GM18909 (cell line): ENCODE results near the gene PLTP.

Source experiments
- ATAC-seq: cut with Tn5 transposase; IDR thresholded peaks from one replicate; pipeline ENCODE4 v1.9.1; 2021; ENCODE audit warnings: mild to moderate bottlenecking; ENCODE audit not compliant: unreplicated experiment, poor library complexity

Gene PLTP

GRCh38 chr20:45921337-45922189 is 9.6 kb upstream of the PLTP start:
- ATAC-seq = no peak

DNA sequence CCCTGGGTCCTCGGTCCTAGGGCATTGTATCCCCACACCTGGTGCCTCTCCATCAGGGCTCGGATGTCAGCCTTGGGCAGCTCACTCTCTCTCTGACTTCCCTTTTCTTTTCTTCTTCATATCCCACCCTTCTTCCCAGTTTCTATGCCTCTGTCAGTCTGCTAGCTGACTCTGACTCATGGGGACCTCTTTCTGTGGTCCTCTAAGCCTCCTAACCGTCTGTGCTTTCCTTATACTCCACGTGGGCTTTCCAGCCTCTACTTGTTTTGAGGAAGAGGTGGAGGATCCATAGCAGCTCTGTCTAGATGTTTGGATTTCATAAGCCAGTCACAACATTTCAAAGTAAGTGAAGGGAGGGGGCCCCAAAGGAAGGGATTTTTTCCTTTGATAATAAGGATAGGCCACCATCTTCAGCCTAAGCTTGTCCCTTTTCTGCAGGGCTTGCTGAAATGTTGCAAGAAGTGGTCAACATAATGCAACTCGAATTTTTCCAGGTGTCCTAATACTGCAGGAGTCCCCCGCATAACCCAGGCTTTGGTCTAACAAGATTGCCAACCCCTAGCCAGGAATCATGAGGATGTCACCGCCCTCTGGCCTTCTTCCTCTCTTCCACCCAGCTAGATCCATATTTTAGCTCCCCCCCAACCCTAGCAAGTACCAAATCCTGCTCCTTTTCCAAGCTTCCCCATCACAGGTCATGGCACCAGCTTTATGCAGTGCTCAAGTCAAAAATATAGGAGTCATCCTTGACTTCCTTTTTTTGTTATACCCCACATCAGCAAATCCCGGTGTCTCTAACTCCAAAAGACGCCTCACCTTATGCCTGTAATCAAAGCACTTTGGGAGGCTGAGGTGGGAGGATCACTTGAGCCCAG is 8.7 kb upstream of the PLTP start:
- no peak for ATAC-seq

DNA sequence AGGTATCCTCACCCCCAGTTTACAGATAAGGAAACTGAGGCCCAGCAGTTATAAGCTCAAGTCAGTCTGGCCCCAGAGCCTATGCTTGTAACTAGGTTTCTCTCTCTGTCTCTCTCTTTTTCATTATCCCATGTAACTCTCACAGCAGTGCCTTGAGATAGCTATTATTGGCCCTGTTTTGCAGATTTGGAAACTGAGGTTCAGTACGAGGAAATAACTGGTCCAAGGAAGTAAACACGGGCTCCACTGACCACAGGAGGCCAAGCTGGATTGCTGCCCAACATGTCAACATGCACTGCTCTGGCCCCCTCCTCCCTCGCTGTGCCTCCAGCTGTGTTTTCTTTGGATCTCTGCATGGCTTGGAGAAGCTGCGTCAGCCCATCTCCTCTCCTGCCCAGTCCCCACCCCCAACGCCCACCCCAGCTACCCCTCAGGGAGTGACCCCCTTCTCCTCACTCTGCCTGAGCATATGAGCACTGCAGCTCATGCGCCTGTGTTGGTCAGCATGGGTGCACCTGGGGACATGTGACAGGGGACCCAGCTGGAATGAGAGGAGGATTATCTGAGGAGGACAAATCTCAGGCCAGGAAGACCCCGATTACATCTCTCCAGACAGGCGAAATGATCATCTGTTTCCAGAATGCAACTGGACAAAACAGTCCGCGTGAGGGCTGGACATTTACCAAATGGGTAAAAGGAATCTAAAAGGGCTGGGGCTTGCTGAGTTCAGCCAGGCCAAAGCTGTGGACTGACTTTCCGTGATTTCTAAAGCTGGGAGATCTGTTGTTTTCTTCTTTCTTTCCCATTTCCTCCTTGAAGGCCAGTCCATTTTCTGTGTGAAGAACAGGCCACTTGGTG is 7.8 kb upstream of the PLTP start:
- no peak for ATAC-seq

- ATAC-seq = no peak
Observed at GRCh38 chr20:45918779-45919537, 7.0 kb upstream of the PLTP start.

DNA sequence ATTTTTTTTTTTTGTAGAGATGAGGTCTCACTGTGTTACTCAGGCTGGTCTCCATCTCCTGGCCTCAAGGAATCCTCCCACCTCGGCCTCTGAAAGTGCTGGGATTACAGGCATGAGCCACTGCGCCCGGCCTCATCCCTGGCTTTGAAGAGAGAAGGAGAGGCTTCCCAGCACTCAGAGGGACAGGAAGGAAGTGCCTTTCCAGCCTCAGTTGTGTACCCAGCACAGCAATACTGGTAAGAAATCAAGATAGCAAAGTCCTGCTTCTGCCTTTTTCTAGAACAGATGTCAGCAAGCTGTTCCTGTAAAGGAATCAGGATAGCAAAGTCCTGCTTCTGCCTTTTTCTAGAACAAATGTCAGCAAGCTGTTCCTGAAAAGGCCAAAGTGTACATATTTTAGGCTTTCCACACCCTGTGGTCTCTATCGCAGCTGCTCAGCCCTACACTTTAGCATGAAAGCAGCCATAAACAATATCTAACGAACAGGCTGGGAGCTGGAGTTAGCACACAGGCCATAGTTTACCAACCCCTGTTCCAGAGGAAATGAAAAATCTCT is 6.3 kb upstream of the PLTP start:
- no peak for ATAC-seq

DNA sequence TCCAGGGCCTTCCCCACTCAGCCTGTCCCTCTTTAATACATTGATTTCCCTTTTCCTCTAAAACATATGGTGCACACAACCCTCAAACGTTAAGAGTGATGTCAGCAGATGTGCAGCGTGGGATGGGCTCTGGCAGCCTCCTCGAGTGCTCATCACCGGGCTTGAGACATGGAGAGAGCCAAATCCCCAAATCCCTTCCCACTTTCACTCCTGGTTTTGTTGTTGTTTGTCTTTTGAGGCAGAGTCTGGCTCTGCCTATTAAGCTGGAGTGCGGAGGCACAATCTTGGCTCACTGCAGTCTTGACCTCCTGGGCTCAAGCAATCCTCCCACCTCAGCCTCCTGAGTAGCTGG is 5.8 kb upstream of the PLTP start:
- ATAC-seq = no peak

GRCh38 chr20:45913116-45913515 is 1.2 kb upstream of the PLTP start:
- ATAC-seq = no peak

- ATAC-seq = no peak
Observed at GRCh38 chr20:45912344-45912682, 358 bp upstream of the PLTP start.

DNA sequence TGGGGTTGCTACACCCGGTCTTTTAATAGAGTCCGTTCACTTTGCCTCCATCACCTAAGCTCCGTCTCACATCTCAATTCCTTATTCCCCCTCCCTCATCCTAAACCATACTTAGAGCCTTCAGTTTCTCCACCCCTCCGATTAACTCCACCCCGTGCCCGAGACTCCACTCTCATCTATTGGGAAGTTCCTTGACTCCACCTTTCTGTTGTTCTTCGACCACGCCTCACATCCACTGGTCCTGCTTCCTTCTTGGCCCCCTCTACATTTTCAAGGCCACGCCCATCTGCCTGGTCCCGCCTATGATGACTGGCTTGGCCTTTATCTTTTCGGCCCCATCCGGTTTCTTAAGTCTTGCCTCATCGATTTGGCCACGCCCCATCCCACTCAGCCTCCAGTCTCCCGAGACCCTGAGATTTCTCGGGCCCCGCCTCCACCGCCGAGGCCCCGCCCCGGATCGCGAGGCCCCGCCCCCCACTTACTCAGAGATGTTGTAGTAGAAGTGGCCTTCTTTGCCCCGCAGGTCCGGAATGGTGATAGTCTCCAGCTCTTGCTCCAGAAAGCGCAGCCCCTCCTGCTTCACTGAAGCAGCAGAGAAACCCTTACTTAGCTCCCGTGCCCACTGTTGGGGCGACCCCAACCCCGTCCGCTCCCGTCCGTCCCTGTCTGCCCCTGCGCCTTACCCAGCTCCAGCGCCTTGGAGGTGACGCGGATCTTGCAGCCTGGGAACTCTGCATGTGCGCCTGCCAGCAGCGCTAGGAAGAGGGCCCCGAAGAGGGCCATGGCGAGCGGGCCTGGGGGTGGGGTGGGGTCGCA is 1.1 kb downstream of the PLTP start:
- peak; percentile 93 for ATAC-seq

DNA sequence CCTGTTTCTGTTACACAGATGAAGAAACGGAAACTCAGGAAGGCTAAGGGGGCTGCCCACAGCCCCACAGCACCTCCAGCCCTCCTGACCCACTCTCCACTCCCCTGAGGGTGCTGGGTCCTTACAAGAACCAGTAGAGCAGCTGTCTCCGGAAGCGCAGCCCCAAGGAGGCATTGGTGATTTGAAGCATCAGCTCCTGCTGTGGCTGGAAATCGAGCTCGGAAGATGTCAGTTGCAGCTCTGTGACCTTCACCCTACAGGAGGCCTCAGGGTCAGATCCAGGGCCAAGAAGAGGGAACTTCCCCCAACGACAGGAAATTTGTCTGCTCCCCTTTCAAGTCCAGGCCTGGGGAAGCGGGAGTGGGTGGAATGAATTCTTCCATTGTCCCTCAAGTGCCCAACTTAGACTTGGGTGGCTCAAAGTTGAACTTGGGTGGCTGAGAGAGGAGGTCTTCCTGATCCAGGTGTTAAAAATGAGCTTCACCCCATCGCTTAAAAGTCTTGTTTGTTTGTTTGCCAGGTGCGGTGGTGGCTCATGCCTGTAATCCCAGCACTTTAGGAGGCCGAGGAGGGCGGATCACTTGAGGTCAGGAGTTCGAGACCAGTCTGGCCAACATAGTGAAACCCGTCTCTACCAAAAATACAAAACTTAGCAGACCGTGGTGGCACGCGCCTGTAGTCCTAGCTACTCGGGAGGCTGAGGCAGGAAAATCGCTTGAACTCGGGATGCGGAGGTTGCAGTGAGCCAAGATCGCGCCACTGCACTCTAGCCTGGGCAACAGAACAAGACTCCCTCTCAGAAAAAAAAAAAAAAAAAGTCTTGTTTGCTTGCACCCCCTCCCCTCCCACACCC is 1.9 kb downstream of the PLTP start:
- no peak for ATAC-seq

- no peak for ATAC-seq
Observed at GRCh38 chr20:45909336-45909808, 2.6 kb downstream of the PLTP start.

- ATAC-seq = no peak
Observed at GRCh38 chr20:45908084-45908483, 3.9 kb downstream of the PLTP start.

- no peak for ATAC-seq
Observed at GRCh38 chr20:45907219-45907948, 4.6 kb downstream of the PLTP start.

DNA sequence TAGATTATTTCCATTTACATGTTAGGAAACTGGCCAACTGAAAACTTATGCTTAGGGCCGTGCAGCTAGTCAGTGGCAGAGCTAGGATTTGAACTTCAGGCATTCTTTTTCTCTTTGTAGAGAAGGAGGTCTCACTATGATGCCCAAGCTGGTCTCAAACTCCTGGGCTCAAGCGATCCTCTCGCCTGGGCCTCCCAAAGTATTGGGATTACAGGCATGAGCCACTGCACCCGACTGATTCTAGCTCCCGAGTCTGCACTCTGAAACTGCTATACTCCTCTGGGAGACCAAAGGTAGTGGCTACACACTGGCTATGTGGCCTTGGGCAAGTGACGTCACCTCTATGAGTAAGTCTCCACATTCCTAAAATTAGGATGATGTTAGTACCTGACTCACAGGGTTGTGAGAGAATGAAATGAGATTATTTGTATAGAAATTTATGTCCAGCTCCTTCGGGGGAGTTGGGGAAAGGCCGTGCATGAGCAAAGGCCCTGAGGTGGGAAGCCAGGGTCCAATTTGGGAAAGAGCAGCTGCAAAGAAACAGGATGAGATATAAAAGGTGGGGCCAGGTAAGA is 6.4 kb downstream of the PLTP start:
- ATAC-seq = no peak

- ATAC-seq = no peak
Observed at GRCh38 chr20:45904583-45905504, 7.1 kb downstream of the PLTP start.

- ATAC-seq = no peak
Observed at GRCh38 chr20:45902199-45902701, 9.7 kb downstream of the PLTP start.
